GM18511 (cell line): ENCODE measurements around the gene ZCWPW2.

Source experiments
- ATAC-seq: cut with Tn5 transposase; IDR thresholded peaks from one replicate; pipeline ENCODE4 v1.9.1; 2021; ENCODE audit warnings: mild to moderate bottlenecking, moderate library complexity; ENCODE audit not compliant: unreplicated experiment

Gene ZCWPW2

GRCh38 chr3:28574036-28574435 lies 225.5 kb downstream of the ZCWPW2 start:
- no peak for ATAC-seq

- ATAC-seq = no peak
Observed at GRCh38 chr3:28575100-28575745, 226.7 kb downstream of the ZCWPW2 start.
